HepG2 (cell line): ENCODE measurements around the gene SCUBE1. TPM values are rescaled to one million over a fixed set of nuclear protein-coding genes. Genes with fewer than 3 reads are reported as not detected.

Source experiments
- DPF2 ChIP-seq: sonication (generic); formaldehyde crosslinking; IDR thresholded peaks from 2 replicates; pipeline ENCODE4 v1.4.0; 2020; ENCODE audit warnings: mild to moderate bottlenecking, low read depth, missing genetic modification reagents, borderline replicate concordance
- JARID2 ChIP-seq: sonication (generic); formaldehyde crosslinking; IDR thresholded peaks from 2 replicates; pipeline ENCODE4 v1.8.1; 2023; ENCODE audit warnings: missing genetic modification reagents, inconsistent platforms; ENCODE audit not compliant: insufficient replicate concordance
- KLF15 ChIP-seq: sonication (generic); formaldehyde crosslinking; IDR thresholded peaks from 2 replicates; pipeline ENCODE4 v1.8.1; 2023; ENCODE audit warnings: borderline replicate concordance, mild to moderate bottlenecking, inconsistent platforms, missing genetic modification reagents, mixed read lengths
- MAFF ChIP-seq: IDR thresholded peaks from 2 replicates; pipeline ENCODE4 v1.6.1; 2011; ENCODE audit warnings: low read depth, low read length, improper control_type of control experiment
- MZF1 ChIP-seq: sonication (generic); formaldehyde crosslinking; IDR thresholded peaks from 2 replicates; pipeline ENCODE4 v1.8.1; 2023; ENCODE audit warnings: mild to moderate bottlenecking, missing genetic modification reagents, borderline replicate concordance
- PHF5A ChIP-seq: IDR thresholded peaks from one replicate; pipeline ENCODE4 v1.6.1; 2018; ENCODE audit warnings: low read depth, missing genetic modification reagents; ENCODE audit not compliant: unreplicated experiment
- SP5 ChIP-seq: IDR thresholded peaks from 2 replicates; pipeline ENCODE4 v1.6.1; 2016; ENCODE audit warnings: low read depth, borderline replicate concordance
- U2AF1 ChIP-seq: fragments of 200-400 bp; formaldehyde crosslinking; optimal IDR thresholded peaks from 2 replicates; pipeline ENCODE3; 2017; ENCODE audit warnings: mild to moderate bottlenecking, low read depth, low read length
- ZNF207 ChIP-seq: fragments of 450-650 bp; IDR thresholded peaks from 2 replicates; pipeline ENCODE4 v1.6.1; 2016; ENCODE audit warnings: antibody characterized with exemption, borderline replicate concordance
- polyA plus RNA-seq, 8 experiments: library from polyadenylated mRNA; depleted of rRNA in 3 of 8; stranded (reverse) in 7 of 8; unstranded in 1 of 8; fragments of >200 nt; fragmentation: Illumina TruSeq in 4 of 8; extraction: Trizol in 4 of 8; gene quantifications; 2 replicates each; pipeline versions ENCODE4 v1.2.1 to v1.2.3, GENCODE V29; 2011 to 2016; ENCODE audit warnings: low read depth in 4 of 8, missing spikeins in 1 of 8, mixed read lengths in 1 of 8; ENCODE audit not compliant: insufficient read depth in 1 of 8
- total RNA-seq, 5 experiments: library from RNA; depleted of rRNA; stranded (reverse); fragments of >200 nt; fragmentation: Illumina TruSeq; extraction: Trizol; gene quantifications; 2 replicates each; pipeline ENCODE4 v1.2.3, GENCODE V29; 2016; ENCODE audit warnings: low read depth in 1 of 5
- TF ChIP-seq, protein P1 (sequence below): sonication (generic); formaldehyde crosslinking; IDR thresholded peaks from 2 replicates; pipeline ENCODE4 v1.5.1; 2020; ENCODE audit warnings: mild to moderate bottlenecking, missing genetic modification reagents, moderate library complexity
- TF ChIP-seq, protein P2 (sequence below): IDR thresholded peaks from 2 replicates; pipeline ENCODE4 v1.6.1; 2016; ENCODE audit warnings: low read depth, borderline replicate concordance
- TF ChIP-seq, protein P3 (sequence below): sonication (generic); formaldehyde crosslinking; IDR thresholded peaks from 2 replicates; pipeline ENCODE4 v1.8.1; 2023; ENCODE audit warnings: missing genetic modification reagents, mild to moderate bottlenecking, borderline replicate concordance
- TF ChIP-seq, protein P4 (sequence below): sonication (generic); formaldehyde crosslinking; conservative IDR thresholded peaks from 2 replicates; pipeline ENCODE4 v1.5.0; 2020; ENCODE audit warnings: missing genetic modification reagents
- TF ChIP-seq, protein P5 (sequence below): sonication (generic); formaldehyde crosslinking; IDR thresholded peaks from 2 replicates; pipeline ENCODE4 v1.8.1; 2022; ENCODE audit warnings: low read depth, mild to moderate bottlenecking, missing genetic modification reagents
- TF ChIP-seq, protein P6 (sequence below): sonication (generic); formaldehyde crosslinking; conservative IDR thresholded peaks from 2 replicates; pipeline ENCODE4 v1.4.0; 2020; ENCODE audit warnings: missing genetic modification reagents

The SCUBE1 gene
- total and polyA plus RNA-seq, 2 of the 13 experiments (the other 11 are each of a cell fraction or from before 2014, with no cell fraction given), result under 0.01 to 0.05 TPM

DNA sequence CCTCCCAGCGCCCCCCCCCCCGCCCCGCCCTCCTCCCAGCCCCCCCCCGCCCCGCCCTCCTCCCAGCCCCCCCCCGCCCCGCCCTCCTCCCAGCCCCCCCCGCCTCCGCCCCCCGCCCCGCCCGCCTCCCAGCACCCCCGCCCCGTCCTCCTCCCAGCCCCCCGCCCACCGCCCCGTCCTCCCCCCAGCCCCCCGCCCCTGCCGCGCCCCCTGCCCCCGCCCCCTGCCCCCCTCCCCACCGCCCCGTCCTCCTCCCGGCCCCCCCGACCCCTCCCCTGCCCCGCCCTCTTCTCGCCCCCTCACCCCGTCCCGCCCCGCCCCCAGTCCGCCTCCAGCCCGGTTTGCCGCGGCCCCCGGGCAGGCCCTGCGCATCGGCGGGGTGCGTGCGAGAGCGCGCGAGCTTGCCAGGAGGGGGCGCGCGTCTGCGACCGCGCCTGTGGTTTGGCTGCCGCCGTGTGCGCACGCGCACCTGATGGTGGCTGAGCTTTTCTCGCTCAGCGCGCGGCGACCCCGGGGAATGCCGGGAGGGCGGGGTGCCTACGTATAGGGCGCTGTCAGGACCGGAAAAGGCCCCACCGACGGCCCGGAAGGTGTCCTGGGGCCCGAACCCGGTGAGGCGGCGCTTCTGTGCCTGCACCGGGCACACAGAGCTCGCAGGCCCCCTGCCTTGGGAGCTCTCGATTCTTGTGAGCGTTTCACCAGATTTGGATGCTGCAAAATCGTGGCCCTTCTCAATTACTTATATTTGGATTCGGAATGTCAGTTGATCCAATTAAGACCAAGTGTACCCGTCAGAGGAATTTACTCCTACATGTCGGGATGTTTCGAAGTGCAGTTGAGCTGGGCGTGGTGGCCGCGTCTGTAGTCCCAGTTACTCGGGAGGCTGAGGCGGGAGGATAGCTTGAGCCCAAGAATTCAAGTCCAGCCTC is 155.7 kb downstream of the SCUBE1 start (continued):
- TF ChIP-seq, protein P1, sequence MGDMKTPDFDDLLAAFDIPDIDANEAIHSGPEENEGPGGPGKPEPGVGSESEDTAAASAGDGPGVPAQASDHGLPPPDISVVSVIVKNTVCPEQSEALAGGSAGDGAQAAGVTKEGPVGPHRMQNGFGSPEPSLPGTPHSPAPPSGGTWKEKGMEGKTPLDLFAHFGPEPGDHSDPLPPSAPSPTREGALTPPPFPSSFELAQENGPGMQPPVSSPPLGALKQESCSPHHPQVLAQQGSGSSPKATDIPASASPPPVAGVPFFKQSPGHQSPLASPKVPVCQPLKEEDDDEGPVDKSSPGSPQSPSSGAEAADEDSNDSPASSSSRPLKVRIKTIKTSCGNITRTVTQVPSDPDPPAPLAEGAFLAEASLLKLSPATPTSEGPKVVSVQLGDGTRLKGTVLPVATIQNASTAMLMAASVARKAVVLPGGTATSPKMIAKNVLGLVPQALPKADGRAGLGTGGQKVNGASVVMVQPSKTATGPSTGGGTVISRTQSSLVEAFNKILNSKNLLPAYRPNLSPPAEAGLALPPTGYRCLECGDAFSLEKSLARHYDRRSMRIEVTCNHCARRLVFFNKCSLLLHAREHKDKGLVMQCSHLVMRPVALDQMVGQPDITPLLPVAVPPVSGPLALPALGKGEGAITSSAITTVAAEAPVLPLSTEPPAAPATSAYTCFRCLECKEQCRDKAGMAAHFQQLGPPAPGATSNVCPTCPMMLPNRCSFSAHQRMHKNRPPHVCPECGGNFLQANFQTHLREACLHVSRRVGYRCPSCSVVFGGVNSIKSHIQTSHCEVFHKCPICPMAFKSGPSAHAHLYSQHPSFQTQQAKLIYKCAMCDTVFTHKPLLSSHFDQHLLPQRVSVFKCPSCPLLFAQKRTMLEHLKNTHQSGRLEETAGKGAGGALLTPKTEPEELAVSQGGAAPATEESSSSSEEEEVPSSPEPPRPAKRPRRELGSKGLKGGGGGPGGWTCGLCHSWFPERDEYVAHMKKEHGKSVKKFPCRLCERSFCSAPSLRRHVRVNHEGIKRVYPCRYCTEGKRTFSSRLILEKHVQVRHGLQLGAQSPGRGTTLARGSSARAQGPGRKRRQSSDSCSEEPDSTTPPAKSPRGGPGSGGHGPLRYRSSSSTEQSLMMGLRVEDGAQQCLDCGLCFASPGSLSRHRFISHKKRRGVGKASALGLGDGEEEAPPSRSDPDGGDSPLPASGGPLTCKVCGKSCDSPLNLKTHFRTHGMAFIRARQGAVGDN (CRISPR knock-in tag), result peak; percentile 93
- TF ChIP-seq, protein P2, sequence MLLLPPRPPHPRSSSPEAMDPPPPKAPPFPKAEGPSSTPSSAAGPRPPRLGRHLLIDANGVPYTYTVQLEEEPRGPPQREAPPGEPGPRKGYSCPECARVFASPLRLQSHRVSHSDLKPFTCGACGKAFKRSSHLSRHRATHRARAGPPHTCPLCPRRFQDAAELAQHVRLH, result peak; percentile 72; the same call in 1 of the 2 replicates
- TF ChIP-seq ZNF207 (no peak), PHF5A (CRISPR knock-in tag) (no peak), KLF15 (CRISPR knock-in tag) (0 out of 2 replicates have a peak, but pooled peaks have one; percentile 53), U2AF1 (no peak), SP5 (CRISPR knock-in tag) (peak; percentile 61), JARID2 (CRISPR knock-in tag) (no peak), MZF1 (CRISPR knock-in tag) (no peak), MAFF (no peak), DPF2 (CRISPR knock-in tag) (no peak)
- TF ChIP-seq, protein P3, sequence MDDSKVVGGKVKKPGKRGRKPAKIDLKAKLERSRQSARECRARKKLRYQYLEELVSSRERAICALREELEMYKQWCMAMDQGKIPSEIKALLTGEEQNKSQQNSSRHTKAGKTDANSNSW (CRISPR knock-in tag), result 0 out of 2 replicates have a peak, but pooled peaks have one; percentile 45
- TF ChIP-seq, protein P4, sequence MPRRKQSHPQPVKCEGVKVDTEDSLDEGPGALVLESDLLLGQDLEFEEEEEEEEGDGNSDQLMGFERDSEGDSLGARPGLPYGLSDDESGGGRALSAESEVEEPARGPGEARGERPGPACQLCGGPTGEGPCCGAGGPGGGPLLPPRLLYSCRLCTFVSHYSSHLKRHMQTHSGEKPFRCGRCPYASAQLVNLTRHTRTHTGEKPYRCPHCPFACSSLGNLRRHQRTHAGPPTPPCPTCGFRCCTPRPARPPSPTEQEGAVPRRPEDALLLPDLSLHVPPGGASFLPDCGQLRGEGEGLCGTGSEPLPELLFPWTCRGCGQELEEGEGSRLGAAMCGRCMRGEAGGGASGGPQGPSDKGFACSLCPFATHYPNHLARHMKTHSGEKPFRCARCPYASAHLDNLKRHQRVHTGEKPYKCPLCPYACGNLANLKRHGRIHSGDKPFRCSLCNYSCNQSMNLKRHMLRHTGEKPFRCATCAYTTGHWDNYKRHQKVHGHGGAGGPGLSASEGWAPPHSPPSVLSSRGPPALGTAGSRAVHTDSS, result no peak
- TF ChIP-seq, protein P5, sequence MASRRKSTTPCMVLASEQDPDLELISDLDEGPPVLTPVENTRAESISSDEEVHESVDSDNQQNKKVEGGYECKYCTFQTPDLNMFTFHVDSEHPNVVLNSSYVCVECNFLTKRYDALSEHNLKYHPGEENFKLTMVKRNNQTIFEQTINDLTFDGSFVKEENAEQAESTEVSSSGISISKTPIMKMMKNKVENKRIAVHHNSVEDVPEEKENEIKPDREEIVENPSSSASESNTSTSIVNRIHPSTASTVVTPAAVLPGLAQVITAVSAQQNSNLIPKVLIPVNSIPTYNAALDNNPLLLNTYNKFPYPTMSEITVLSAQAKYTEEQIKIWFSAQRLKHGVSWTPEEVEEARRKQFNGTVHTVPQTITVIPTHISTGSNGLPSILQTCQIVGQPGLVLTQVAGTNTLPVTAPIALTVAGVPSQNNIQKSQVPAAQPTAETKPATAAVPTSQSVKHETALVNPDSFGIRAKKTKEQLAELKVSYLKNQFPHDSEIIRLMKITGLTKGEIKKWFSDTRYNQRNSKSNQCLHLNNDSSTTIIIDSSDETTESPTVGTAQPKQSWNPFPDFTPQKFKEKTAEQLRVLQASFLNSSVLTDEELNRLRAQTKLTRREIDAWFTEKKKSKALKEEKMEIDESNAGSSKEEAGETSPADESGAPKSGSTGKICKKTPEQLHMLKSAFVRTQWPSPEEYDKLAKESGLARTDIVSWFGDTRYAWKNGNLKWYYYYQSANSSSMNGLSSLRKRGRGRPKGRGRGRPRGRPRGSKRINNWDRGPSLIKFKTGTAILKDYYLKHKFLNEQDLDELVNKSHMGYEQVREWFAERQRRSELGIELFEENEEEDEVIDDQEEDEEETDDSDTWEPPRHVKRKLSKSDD, result peak; percentile 52; the same call in 1 of the 2 replicates
- TF ChIP-seq, protein P6, sequence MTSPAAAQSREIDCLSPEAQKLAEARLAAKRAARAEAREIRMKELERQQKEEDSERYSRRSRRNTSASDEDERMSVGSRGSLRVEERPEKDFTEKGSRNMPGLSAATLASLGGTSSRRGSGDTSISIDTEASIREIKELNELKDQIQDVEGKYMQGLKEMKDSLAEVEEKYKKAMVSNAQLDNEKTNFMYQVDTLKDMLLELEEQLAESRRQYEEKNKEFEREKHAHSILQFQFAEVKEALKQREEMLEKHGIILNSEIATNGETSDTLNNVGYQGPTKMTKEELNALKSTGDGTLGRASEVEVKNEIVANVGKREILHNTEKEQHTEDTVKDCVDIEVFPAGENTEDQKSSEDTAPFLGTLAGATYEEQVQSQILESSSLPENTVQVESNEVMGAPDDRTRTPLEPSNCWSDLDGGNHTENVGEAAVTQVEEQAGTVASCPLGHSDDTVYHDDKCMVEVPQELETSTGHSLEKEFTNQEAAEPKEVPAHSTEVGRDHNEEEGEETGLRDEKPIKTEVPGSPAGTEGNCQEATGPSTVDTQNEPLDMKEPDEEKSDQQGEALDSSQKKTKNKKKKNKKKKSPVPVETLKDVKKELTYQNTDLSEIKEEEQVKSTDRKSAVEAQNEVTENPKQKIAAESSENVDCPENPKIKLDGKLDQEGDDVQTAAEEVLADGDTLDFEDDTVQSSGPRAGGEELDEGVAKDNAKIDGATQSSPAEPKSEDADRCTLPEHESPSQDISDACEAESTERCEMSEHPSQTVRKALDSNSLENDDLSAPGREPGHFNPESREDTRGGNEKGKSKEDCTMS (CRISPR knock-in tag), result no peak
